HepG2 (cell line): ENCODE results near the gene SEZ6. TPM values are rescaled to one million over a fixed set of nuclear protein-coding genes. Genes with fewer than 3 reads are reported as not detected.

ENCODE experiments used
- DNMT3B ChIP-seq: conservative IDR thresholded peaks from 2 replicates; pipeline ENCODE4 v1.6.1; 2016; ENCODE audit warnings: missing biosample characterization, control low read depth
- EP300 ChIP-seq, 3 experiments: sonication (generic) in 1 of 3; formaldehyde crosslinking in 1 of 3; IDR thresholded peaks; 2 replicates each; pipeline versions ENCODE4 v1.5.1 to v1.6.1; 2011 to 2020; ENCODE audit warnings: low read depth in 2 of 3, low read length in 2 of 3, borderline replicate concordance in 1 of 3, improper control_type of control experiment in 1 of 3, mild to moderate bottlenecking in 1 of 3, missing genetic modification reagents in 1 of 3, moderate library complexity in 1 of 3
- KLF6 ChIP-seq: IDR thresholded peaks from 2 replicates; pipeline ENCODE4 v1.8.0; 2016; ENCODE audit warnings: missing biosample characterization, missing genetic modification reagents
- LCORL ChIP-seq, 2 experiments: fragments of 450-650 bp in 1 of 2; sonication (generic) in 1 of 2; formaldehyde crosslinking in 1 of 2; IDR thresholded peaks; 2 replicates each; pipeline versions ENCODE4 v1.5.0 to v1.6.1; 2017 to 2020; ENCODE audit warnings: antibody characterized with exemption in 1 of 2, missing genetic modification reagents in 1 of 2
- MBD4 ChIP-seq: IDR thresholded peaks from 2 replicates; pipeline ENCODE4 v1.6.1; 2012; ENCODE audit warnings: low read length, inconsistent platforms, borderline replicate concordance
- MYC ChIP-seq: sonication (generic); formaldehyde crosslinking; IDR thresholded peaks from 2 replicates; pipeline ENCODE4 v1.9.0; 2021; ENCODE audit warnings: missing genetic modification reagents, borderline replicate concordance
- NPAS2 ChIP-seq: sonication (generic); formaldehyde crosslinking; IDR thresholded peaks from 2 replicates; pipeline ENCODE4 v1.8.0; 2022; ENCODE audit warnings: mild to moderate bottlenecking, missing genetic modification reagents, borderline replicate concordance
- RARA ChIP-seq: IDR thresholded peaks from 2 replicates; pipeline ENCODE4 v1.6.1; 2016; ENCODE audit warnings: missing genetic modification reagents, missing compliant biosample characterization
- TEAD3 ChIP-seq: optimal IDR thresholded peaks from 2 replicates; pipeline ENCODE3; 2016; ENCODE audit warnings: borderline replicate concordance
- TGIF2 ChIP-seq: IDR thresholded peaks from 2 replicates; pipeline ENCODE4 v1.6.1; 2016; ENCODE audit warnings: control low read depth, missing compliant biosample characterization
- TRAFD1 ChIP-seq: sonication (generic); formaldehyde crosslinking; IDR thresholded peaks from 2 replicates; pipeline ENCODE4 v1.5.1; 2020; ENCODE audit warnings: missing genetic modification reagents, mild to moderate bottlenecking, borderline replicate concordance
- ZBTB3 ChIP-seq: sonication (generic); formaldehyde crosslinking; IDR thresholded peaks from 2 replicates; pipeline ENCODE4 v1.4.0; 2020; ENCODE audit warnings: low read depth, mild to moderate bottlenecking, moderate library complexity, missing genetic modification reagents, borderline replicate concordance
- ZFP1 ChIP-seq: IDR thresholded peaks from 2 replicates; pipeline ENCODE4 v1.6.1; 2016
- ZNF431 ChIP-seq: sonication (generic); formaldehyde crosslinking; IDR thresholded peaks from 2 replicates; pipeline ENCODE4 v1.9.0; 2022; ENCODE audit warnings: missing genetic modification reagents, low read depth, mild to moderate bottlenecking, borderline replicate concordance
- ZNF556 ChIP-seq: sonication (generic); formaldehyde crosslinking; IDR thresholded peaks from 2 replicates; pipeline ENCODE4 v1.4.0; 2020; ENCODE audit warnings: mild to moderate bottlenecking, missing genetic modification reagents, borderline replicate concordance
- ZNF607 ChIP-seq: sonication (generic); formaldehyde crosslinking; IDR thresholded peaks from 2 replicates; pipeline ENCODE4 v1.5.1; 2020; ENCODE audit warnings: missing genetic modification reagents, mild to moderate bottlenecking, borderline replicate concordance
- ZNF746 ChIP-seq: sonication (generic); formaldehyde crosslinking; IDR thresholded peaks from 2 replicates; pipeline ENCODE4 v1.8.0; 2022; ENCODE audit warnings: mild to moderate bottlenecking, missing genetic modification reagents
- polyA plus RNA-seq, 8 experiments: library from polyadenylated mRNA; depleted of rRNA in 3 of 8; stranded (reverse) in 7 of 8; unstranded in 1 of 8; fragments of >200 nt; fragmentation: Illumina TruSeq in 4 of 8; extraction: Trizol in 4 of 8; gene quantifications; 2 replicates each; pipeline versions ENCODE4 v1.2.1 to v1.2.3, GENCODE V29; 2011 to 2016; ENCODE audit warnings: low read depth in 4 of 8, missing spikeins in 1 of 8, mixed read lengths in 1 of 8; ENCODE audit not compliant: insufficient read depth in 1 of 8
- total RNA-seq, 5 experiments: library from RNA; depleted of rRNA; stranded (reverse); fragments of >200 nt; fragmentation: Illumina TruSeq; extraction: Trizol; gene quantifications; 2 replicates each; pipeline ENCODE4 v1.2.3, GENCODE V29; 2016; ENCODE audit warnings: low read depth in 1 of 5
- TF ChIP-seq, protein P1 (sequence below): sonication (generic); formaldehyde crosslinking; IDR thresholded peaks from 2 replicates; pipeline ENCODE4 v1.4.0; 2020; ENCODE audit warnings: missing genetic modification reagents
- TF ChIP-seq, protein P2 (sequence below): sonication (generic); formaldehyde crosslinking; IDR thresholded peaks from 2 replicates; pipeline ENCODE4 v1.8.1; 2022; ENCODE audit warnings: mild to moderate bottlenecking, missing genetic modification reagents
- TF ChIP-seq, protein P3 (sequence below): sonication (generic); formaldehyde crosslinking; IDR thresholded peaks from 2 replicates; pipeline ENCODE4 v1.8.1; 2023; ENCODE audit warnings: mild to moderate bottlenecking, inconsistent platforms, moderate library complexity, missing genetic modification reagents, borderline replicate concordance

Gene SEZ6
- total and polyA plus RNA-seq, 2 of the 13 experiments (the other 11 are each of a cell fraction or from before 2014, with no cell fraction given), result not detected

- TF ChIP-seq, protein P1, sequence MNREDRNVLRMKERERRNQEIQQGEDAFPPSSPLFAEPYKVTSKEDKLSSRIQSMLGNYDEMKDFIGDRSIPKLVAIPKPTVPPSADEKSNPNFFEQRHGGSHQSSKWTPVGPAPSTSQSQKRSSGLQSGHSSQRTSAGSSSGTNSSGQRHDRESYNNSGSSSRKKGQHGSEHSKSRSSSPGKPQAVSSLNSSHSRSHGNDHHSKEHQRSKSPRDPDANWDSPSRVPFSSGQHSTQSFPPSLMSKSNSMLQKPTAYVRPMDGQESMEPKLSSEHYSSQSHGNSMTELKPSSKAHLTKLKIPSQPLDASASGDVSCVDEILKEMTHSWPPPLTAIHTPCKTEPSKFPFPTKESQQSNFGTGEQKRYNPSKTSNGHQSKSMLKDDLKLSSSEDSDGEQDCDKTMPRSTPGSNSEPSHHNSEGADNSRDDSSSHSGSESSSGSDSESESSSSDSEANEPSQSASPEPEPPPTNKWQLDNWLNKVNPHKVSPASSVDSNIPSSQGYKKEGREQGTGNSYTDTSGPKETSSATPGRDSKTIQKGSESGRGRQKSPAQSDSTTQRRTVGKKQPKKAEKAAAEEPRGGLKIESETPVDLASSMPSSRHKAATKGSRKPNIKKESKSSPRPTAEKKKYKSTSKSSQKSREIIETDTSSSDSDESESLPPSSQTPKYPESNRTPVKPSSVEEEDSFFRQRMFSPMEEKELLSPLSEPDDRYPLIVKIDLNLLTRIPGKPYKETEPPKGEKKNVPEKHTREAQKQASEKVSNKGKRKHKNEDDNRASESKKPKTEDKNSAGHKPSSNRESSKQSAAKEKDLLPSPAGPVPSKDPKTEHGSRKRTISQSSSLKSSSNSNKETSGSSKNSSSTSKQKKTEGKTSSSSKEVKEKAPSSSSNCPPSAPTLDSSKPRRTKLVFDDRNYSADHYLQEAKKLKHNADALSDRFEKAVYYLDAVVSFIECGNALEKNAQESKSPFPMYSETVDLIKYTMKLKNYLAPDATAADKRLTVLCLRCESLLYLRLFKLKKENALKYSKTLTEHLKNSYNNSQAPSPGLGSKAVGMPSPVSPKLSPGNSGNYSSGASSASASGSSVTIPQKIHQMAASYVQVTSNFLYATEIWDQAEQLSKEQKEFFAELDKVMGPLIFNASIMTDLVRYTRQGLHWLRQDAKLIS (CRISPR knock-in tag), result no peak
- TF ChIP-seq ZFP1 (CRISPR knock-in tag), result no peak
- TF ChIP-seq RARA (CRISPR knock-in tag), result peak; percentile 83
- TF ChIP-seq, protein P2, sequence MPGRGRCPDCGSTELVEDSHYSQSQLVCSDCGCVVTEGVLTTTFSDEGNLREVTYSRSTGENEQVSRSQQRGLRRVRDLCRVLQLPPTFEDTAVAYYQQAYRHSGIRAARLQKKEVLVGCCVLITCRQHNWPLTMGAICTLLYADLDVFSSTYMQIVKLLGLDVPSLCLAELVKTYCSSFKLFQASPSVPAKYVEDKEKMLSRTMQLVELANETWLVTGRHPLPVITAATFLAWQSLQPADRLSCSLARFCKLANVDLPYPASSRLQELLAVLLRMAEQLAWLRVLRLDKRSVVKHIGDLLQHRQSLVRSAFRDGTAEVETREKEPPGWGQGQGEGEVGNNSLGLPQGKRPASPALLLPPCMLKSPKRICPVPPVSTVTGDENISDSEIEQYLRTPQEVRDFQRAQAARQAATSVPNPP, result no peak
- no peak for TF ChIP-seq LCORL (IDR thresholded peaks at IDR 0.05)
- TF ChIP-seq LCORL (CRISPR knock-in tag; IDR thresholded peaks at IDR 0.05), result peak; percentile 87
- no peak for TF ChIP-seq MBD4
- TF ChIP-seq DNMT3B (CRISPR knock-in tag), result no peak
- TF ChIP-seq EP300 (IDR thresholded peaks at IDR 0.05; ENCODE audit: low read depth in 2 of 2, low read length in 2 of 2), result no peak
- TF ChIP-seq EP300 (CRISPR knock-in tag; IDR thresholded peaks at IDR 0.05; ENCODE audit: borderline replicate concordance), result no peak
- no peak for TF ChIP-seq ZNF431 (CRISPR knock-in tag)
- TF ChIP-seq TGIF2, result no peak
- TF ChIP-seq ZNF556 (CRISPR knock-in tag), result no peak
- peak; percentile 65 for TF ChIP-seq ZNF607 (CRISPR knock-in tag)
- no peak for TF ChIP-seq KLF6 (CRISPR knock-in tag)
- no peak for TF ChIP-seq ZBTB3
- TF ChIP-seq TEAD3 (CRISPR knock-in tag), result peak; percentile 38
- TF ChIP-seq, protein P3, sequence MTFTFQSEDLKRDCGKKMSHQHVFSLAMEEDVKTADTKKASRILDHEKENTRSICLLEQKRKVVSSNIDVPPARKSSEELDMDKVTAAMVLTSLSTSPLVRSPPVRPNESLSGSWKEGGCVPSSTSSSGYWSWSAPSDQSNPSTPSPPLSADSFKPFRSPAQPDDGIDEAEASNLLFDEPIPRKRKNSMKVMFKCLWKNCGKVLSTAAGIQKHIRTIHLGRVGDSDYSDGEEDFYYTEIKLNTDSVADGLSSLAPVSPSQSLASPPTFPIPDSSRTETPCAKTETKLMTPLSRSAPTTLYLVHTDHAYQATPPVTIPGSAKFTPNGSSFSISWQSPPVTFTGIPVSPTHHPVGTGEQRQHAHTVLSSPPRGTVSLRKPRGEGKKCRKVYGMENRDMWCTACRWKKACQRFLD, result no peak
- no peak for TF ChIP-seq ZNF746 (CRISPR knock-in tag)
- TF ChIP-seq NPAS2, result no peak
- TF ChIP-seq TRAFD1, result no peak
- TF ChIP-seq MYC (CRISPR knock-in tag), result peak; percentile 52; the same call in 1 of the 2 replicates
Measured at GRCh38 chr17:28993645-28994426, 12.0 kb downstream of the SEZ6 start (continued).
